Activated effector memory CD4-positive, alpha-beta T cell treated with anti-CD3 and anti-CD28 coated beads, Interleukin-2, amount 50 U/mL, for 16 hours (primary cell): ENCODE results near the gene TMC2.
A peak's percentile ranks its signal among the peaks of the same experiment; 100 is the strongest.
"Not testable (repeated sequence)": the region's sequence is repeated elsewhere in the genome, so short reads cannot be mapped to it uniquely, and the experiment has no call there.

ENCODE experiments used
- DNase-seq: peaks from one replicate; pipeline ENCODE4 v3.0.0-alpha.2; 2020

TMC2 gene, protein sequence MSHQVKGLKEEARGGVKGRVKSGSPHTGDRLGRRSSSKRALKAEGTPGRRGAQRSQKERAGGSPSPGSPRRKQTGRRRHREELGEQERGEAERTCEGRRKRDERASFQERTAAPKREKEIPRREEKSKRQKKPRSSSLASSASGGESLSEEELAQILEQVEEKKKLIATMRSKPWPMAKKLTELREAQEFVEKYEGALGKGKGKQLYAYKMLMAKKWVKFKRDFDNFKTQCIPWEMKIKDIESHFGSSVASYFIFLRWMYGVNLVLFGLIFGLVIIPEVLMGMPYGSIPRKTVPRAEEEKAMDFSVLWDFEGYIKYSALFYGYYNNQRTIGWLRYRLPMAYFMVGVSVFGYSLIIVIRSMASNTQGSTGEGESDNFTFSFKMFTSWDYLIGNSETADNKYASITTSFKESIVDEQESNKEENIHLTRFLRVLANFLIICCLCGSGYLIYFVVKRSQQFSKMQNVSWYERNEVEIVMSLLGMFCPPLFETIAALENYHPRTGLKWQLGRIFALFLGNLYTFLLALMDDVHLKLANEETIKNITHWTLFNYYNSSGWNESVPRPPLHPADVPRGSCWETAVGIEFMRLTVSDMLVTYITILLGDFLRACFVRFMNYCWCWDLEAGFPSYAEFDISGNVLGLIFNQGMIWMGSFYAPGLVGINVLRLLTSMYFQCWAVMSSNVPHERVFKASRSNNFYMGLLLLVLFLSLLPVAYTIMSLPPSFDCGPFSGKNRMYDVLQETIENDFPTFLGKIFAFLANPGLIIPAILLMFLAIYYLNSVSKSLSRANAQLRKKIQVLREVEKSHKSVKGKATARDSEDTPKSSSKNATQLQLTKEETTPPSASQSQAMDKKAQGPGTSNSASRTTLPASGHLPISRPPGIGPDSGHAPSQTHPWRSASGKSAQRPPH

DNA sequence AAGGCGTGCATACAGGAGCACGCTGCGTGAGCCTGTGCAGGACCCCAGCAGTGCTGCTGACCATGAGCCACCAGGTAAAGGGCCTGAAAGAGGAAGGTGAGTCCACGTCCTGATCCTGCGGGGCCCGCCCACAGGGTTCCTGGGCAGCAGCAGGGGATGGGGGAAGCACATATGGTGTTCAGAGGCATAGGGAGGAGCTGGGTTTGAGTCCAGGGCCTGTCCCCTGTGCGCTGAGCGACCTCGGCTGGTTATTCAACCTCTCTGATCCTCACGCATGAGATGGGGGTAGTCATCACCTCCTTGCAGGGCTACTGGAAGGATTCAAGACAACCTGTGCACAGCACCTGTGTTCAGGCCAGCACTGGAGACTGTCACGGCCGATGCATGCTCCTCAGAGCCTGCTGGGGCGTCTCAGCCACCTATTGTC is at the start of gene TMC2:
Gene TMC2 (plus strand): TSS at position 14 of the 427 bp plus-strand sequence. CDS start 49 bp downstream, at position 63.
- no peak for DNase-seq

DNA sequence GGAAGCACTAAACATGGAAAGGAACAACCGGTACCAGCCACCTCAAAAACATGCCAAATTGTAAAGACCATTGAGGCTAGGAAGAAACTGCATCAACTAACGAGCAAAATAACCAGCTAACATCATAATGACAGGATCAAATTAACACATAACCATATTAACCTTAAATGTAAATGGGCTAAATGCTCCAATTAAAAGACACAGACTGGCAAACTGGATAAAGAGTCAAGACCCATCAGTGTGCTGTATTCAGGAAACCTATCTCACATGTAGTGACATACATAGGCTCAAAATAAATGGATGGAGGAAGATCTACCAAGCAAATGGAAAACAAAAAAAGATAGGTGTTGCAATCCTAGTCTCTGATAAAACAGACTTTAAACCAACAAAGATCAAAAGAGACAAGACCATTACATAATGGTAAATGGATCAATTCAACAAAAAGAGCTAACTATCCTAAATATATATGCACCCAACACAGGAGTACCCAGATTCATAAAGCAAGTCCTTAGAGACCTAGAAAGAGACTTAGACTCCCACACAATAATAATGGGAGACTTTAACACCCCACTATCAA is 33.5 kb upstream of the TMC2 start:
- DNase-seq, result not testable (repeated sequence)

DNA sequence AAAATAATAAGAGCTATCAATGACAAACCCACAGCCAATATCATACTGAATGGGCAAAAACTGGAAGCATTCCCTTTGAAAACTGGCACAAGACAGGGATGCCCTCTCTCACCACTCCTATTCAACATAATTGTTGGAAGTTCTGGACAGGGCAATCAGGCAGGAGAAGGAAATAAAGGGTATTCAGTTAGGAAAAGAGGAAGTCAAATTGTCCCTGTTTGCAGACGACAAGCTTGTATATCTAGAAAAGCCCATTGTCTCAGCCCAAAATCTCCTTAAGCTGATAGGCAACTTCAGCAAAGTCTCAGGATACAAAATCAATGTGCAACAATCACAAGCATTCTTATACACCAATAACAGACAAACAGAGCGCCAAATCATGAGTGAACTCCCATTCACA is 31.6 kb upstream of the TMC2 start:
- not testable (repeated sequence) for DNase-seq

DNA sequence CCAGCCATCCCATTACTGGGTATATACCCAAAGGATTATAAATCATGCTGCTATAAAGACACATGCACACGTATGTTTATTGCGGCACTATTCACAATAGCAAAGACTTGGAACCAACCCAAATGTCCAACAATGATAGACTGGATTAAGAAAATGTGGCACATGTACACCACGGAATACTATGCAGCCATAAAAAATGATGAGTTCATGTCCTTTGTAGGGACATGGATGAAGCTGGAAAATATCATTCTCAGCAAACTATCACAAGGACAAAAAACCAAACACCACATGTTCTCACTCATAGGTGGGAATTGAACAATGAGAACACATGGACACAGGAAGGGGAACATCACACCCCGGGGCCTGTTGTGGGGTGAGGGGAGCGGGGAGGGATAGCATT is 29.9 kb upstream of the TMC2 start:
- not testable (repeated sequence) for DNase-seq

DNA sequence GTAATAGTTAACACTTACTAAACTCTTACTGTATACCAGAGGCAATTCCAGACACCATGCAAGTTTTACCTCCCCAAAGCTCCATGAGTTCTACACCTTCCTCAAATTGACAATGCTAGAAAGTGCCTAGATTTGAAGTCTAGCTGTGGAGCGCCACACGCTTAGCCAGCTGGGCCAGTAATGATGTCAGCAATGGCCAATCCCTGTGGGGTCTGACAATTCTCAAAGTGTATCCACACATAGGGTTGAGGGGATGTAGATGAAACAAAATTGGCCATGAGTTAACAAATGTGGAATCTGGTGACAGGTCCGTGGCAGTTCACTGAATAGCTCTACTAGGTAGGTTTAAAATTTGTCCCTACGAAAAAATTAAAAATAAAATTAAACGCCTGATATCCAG is 28.9 kb upstream of the TMC2 start:
- no peak for DNase-seq

DNA sequence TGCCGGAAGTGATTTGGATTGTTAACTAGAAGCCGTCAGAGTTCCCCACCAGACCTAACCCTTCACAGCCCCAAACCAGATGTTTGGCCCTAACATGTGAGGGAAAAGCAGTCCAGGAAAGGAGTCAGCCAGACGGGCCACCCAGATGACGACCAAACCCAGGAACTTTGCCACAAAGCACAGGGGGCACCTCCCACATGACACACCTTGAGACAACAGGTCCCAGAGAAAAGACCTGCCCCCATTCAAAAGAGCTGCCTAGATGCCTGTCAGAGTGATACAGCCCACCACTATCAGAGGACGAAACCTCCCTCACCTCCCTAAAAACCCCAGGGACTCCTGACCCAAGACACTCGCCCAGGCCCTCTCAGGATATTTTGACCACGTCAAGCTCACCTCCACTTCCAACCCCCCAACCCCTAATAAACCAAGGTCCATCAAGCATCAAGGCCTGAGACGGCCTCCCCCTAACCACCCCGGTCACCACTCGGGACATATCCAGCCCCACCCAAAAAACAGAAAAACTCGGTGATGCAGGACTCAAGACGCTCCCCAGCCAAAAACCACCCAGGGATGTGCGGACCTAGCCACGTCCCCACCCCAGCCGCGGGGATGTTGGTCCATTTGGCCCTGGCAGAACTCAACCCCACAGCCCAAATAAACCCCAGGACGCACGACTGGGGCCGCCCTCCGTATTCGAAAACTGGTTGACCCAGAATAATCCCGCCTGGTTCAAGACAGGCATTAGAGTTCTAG is 28.3 kb upstream of the TMC2 start:
- no peak for DNase-seq

DNA sequence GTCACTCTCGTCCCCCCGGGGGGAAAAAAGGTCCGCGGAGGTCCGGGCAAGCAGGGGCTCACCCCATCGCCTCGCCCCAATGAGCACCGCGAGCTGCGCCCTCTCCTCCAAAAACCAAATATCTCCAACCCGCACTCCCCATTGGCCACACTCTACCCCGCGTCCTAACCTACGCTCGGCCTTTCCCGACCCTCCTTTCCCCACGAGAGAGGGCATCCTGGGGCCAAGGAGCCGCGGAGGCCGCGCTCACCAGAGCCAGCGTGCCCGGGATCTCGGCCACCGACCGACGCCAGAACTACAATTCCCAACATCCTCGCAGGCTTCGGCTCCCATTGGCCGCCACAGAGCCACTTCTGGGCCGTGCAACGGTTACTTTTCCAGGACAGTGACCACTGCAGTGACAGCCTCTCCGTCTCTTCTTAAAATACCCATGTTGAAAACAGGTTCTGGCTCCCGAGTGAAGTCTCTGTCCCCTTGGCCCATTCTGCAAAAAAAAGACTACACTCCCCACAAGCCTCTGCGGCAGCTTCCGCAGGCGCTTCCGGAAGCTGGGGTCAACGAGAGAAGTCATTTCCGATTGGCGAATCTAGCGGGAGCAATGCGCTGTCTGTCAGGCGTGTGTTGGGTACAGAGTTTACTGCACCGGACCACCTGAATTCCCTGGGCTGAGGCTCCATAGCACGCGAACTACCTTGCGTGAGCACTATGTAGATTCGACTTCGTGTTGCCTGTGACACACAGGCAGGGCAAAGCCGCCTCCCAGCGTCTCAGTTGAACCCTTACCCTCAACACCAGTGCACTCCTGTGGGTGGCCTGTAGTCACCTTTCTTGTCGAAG is 27.5 kb upstream of the TMC2 start, which contains the start of gene ZNF343:
Gene ZNF343 (minus strand): TSS at position 285 of the 837 bp plus-strand sequence. CDS start 15,020 bp downstream, outside the sequence.
- DNase-seq, result peak; percentile 91

DNA sequence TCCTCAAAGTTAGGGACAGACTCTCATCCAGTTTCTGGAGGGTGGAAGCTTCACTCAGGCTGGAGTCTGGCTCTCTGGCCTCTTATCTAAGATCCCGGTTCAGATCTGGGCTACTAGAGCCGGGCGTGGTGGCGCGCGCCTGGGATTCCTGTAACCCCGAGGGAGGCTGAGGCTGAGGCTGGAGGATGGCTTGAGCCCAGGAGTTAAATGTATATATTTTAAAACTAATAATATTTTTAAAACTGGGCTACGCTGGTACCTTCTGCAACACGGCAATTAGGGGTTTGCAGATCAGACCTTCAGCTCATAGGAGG is 26.9 kb upstream of the TMC2 start:
- no peak for DNase-seq

DNA sequence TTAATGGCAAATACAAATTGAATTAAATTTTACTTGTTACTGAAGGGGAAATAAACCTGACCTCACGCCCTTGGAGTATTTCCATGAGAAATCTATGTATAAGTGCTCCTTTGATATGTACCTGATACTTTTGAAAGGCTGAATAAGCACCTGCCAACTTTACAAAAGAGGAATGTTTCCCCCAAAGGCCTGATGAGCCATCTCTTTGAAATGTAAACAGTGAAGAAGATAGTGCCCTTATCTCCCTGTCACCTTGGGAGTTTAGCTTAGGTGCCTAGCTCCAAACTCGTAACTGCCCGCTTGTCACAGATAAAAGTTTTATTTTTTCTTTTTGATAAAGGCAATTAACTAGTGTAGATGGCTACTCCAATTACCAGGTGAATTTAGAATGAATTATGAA is 26.6 kb upstream of the TMC2 start:
- no peak for DNase-seq

DNA sequence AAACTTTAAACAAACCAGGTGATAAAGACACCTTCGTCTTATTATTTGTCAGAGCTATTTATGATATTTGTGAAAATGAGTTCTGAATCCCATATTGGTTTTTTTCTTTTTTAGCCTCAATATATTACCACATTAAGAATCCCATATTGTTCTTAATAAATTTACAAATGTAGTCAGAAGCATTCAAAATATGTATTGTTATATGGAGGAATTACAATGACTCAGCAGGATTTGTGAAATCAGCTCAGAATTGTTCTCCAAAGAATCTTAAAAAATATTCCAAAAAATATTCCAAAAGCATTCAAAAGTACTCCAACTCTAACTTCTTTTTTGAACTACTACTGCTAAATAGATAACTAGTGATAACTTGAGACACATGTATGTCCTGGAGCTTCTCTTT is 21.2 kb upstream of the TMC2 start:
- no peak for DNase-seq

DNA sequence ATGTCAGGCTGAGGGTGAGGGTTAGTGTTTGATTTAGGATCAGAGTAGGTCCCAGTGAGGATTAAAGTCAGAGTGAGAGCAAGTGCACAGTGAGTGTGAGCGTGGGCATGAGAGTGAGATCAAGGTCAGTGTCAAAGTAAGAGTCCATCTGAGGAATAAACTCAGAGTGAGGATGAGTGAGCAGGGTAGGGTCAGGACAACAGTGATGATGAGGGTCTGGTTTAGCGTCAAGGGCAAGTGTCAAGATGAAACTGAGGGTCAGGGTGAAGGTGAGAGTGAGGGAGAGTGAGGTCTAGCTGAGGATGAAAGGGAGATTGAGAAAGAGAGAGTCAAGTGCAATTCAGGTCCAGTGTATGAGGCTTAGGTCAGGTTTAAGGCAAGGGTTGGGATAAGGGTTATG is 20.0 kb upstream of the TMC2 start:
- DNase-seq, result no peak

DNA sequence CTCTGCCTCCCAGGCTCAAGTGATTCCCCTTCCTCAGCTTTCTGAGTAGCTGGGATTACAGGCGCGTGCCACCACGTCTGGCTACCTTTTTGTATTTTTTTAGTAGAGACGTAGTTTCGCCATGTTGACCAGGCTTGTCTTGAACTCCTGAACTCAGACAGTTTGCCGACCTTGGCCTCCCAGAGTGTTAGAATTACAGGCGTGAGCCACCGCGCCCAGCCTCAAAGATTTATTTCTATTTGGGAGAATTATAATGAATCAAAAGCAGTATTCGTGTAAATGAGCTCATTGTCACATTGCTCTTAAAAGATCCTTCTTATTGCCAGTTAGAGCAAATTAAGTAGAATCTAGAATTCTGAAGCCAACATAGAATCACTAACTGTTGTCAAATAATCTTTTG is 18.3 kb upstream of the TMC2 start:
- no peak for DNase-seq

DNA sequence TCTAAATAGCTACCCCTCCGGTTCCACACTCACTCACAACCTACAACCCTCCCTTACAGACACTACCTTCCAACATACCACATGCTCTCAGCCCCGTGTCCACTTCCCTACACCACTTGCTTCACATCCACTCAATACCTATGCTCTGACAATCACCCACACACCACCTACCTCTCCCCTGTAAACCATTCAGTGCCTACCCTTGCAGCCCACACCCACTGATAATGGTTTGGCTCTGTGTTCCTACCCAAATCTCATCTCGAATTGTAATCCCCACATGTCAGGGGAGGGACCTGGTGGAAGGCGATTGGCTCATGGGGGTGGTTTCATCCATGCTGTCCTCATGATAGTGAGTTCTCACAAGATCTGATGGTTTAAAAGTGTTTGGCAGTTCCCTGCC is 17.8 kb upstream of the TMC2 start:
- DNase-seq, result no peak

DNA sequence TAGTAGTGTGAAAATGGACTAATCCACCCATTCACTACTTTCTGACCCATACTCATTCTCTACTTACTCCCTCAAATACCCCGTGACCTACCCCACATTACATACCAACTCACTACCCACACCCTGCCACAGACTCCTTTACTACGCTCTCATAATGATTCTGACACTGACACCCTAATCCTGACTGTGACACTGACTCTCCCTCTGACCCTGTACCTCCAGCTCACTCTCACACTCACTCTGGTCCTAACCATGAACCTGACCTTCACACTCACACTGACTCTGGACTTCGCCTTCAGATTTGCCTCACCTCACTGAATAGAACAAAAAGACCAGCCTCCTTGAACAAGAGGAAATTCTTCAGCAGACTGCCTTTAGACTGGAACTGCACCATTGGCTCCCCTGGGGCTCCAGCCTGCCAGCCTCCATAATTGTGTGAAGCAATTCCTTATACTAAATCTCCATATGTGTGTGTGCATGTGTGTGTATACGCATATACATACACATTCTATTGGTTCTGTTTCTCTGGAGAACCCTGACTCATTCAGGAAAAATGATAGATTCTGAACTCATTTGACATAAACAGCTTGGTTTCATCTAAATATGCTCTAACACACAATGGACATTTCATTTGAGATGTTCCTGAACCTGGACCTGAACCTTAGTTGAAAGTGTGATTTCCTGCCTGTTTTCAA is 17.1 kb upstream of the TMC2 start:
- no peak for DNase-seq

DNA sequence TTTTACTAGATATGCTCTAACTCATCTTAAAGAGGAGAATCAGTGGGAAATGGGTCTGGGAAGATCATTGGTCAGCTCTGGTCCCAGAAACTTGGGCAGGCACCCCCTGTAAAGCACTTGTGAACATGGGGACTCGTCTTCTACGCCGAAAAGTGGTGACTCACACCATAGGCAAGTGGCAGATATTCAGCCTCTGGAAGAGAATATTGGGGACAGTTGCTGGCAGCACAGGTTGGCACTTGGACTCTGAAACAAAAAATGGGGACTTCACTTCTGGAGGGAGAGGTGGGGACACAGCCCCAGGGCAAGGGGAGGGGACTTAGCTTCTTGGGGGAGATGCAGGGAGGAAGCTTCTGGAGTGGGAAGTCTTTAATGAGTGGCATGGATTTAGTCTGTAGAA is 15.8 kb upstream of the TMC2 start:
- DNase-seq, result no peak

DNA sequence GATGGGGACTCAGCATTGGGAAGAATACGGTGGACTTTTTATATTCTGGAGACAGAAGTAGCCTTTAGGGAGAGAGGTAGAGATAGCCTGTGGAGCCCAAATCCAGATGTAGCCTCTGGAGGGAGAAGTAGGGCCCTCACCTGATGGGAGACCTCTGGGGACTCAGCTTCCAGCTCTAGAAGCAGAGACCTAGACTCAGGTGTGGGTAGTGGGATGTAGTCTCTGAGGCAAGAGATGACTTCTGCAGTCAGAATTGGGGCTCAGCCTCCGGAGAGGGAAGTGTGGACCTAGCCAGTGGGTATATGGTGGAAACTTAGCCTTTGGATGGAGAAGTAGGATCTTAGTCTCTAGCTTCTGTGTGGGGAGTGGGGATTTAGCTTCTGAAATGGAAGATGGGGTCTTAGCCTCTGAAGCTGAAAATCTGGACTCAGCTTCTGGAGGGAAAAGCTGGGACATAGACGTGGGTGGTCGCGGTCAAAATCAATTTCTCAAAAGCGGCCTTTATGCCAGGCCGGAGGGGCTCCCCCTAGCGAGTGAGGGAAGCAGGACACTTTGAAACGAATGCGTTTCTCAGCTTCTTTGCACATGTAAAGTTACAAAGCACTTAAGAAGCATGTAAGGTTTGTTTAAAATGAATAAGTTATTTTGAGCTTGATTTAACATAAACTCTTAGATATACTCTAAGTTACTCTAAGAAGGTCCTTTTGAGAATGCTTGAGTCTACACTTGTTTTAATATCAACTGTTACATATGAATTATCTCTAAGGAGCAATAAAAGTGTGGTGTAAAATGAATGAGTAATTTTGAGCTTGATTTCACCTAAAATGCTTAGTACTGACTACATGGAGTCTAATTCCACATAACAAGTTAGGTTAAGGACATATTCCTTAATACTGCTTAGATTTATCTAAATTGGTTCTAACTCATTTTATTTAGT is 14.7 kb upstream of the TMC2 start:
- peak; percentile 86 for DNase-seq

DNA sequence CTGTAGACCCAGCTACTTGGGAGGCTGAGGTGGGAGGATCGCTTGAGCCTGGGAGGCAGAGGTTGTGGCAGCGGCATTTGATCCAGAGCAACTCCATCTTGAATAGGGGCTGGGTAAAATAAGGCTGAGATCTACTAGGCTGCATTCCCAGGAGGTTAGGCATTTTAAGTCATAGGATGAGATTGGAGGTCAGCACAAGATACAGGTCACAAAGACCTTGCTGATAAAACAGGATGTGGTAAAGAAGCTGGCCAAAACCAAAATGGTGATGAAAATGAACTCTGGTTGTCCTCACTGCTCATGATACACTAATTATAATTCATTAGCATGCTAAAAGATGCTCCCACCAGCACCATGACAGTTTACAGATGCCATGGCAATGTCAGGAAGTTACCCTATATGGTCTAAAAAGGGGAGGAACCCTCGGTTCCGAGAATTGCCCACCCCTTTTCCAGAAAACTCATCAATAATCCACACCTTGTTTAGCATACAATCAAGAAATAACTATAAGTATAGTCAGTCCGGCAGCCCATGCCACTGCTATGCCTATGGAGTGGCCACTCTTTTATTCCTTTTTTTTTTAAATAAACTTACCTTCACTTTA is 13.4 kb upstream of the TMC2 start:
- not testable (repeated sequence) for DNase-seq

DNA sequence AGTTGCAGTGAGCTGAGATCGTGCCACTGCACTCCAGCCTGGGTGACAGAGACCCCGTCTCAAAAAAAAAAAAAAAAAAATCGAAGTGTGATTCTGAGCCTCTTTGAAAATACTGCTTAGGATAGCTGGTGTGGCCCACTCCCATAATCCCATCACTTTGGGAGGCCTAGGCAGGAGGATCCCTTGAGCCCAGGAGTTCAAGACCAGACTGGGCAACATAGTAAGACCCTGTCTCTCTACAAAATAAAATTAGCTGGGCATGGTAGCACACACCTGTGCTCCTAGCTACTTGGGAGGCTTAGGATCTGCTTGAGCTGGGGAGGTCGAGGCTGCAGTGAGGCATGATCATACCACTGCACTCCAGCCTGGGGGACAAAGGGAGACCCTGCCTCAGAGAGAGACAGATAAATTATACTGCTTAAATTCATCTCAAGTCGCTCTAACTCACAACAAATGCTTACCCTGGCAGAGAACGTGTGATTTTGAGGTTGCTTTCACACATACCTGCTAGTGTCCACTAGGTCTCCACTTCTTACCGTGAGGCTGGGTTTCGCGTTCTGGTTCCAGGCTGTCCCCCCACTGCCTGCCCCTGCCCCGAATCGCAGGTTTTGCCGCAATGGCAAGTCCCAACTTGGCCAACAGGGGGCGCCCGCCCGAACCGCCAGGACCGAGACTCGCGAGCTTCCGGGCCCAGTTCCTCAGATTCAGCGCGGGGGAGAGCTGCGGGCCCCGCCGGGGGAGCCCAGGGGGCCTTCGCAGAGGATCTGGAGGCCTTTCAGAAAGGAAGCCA is 12.3 kb upstream of the TMC2 start:
- peak; percentile 97 for DNase-seq
